NCI-H748 (cell line): Measurements from ENCODE around the gene CDC42BPA.
A peak's percentile ranks its signal among the peaks of the same experiment; 100 is the strongest.
"Not testable (repeated sequence)": the region's sequence is repeated elsewhere in the genome, so short reads cannot be mapped to it uniquely, and the experiment has no call there.

Source experiments
- DNase-seq: peaks from one replicate; lab custom pipeline; 2025; ENCODE audit not compliant: unreplicated experiment; lab: John Stamatoyannopoulos, UW

The CDC42BPA gene

DNA sequence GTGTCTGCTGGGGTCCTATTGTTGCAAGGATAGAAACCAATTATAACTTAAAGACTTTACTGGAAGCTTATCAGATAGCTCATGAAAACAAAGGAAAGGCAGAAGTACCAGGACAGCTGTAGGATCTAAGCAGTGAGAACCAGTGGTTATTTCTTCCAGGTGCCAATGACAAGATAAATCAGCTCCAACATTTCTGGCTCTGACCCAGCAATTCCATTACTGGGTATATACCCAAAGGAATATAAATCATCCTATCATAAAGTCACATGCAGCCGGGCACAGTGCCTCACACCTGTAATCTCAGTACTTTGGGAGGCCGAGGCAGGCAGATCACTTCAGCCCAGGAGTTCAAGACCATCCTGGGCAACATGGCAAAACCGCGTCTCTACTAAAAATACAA, 17.8 kb upstream of the CDC42BPA start:
- not testable (repeated sequence) for DNase-seq

DNA sequence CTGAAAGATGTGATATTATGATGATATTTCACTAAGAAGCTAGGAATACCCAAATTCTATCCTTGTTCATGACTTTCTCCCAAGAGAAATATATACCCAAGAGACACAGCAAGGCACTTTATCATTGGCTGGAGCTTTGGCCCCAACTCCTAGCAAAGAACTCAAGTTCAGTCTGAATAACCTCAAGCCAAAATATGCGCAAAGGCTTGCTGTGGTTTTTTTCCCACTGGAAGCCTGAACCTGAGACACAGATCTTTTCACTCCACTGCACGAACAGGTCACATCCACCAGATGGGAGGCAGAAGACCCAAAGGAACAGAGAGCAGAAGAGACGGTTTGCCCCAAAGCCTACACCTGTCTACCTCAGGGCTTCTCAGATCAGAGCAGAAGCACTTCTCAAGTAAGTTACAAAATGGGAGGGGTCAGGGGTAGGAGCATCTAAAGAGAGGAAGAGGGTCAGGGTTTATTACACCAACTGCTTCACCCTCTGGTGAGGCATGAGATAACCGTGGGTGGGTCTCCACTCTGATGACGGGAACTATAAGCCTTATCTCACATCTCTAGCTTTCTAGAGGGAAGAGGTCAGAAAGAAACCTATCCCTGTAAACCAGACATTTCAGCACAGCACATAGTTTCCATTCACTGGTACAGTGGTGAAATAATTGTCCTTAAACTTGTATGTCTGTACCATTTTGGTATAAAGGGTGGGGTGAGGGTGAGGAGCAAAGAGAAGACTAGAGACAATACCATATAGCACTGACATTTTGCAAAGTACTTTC, 17.1 kb upstream of the CDC42BPA start:
- DNase-seq, result no peak

DNA sequence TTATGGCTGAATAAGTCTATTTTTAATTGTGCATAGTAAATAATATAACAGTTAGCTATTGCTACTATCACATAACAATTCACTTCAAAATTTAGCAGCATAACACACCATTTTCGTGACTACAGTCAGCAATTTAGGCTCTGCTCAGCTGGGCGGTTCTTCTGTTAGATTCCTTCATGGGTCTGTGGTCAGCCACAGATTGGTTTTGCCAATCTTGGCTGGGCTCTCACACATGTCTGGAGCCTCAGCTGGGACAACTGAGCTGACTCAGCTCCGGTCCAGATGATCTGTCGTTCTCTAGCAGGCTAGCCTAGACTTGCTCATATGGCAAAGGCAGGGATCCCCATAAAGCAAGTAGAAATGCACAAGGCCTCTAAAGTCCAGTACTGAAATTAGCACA, 15.1 kb upstream of the CDC42BPA start:
- no peak for DNase-seq

DNA sequence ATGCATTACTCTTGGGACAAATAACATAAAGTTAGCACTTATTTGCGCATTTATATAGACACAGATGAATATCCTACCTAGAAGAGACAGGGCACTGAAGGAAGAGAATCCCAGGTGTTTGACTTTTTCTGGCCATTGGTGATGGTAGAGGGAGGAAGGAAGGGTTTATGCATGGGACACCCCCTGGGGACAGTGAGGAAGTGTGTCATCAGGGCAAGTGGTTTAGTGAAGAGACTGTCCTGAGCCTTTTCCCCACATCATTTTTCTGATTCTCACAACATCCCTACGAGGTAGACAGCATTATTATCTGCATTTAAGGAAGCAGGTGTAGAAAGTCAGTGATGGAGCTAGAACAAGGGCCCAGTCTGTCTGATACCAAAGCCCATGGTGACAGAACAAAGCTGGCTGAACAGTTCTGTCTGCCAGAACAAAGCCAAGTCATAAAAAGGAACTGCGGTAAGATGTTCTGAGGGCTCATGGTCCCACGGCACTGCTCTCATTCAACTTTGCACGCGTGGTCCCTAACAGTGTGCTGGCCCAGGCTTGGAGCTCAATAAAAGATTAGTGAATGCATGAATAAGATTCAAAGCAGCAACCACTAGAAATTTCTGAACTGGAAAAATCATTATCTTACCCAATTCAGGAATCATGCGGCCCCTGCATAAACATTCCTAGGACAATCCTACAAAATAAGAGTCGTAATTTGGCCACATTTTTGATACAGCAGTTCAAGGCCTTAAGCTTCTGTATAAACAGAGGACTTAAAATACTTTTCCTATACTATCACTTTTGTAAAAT, 12.2 kb upstream of the CDC42BPA start:
- no peak for DNase-seq

DNA sequence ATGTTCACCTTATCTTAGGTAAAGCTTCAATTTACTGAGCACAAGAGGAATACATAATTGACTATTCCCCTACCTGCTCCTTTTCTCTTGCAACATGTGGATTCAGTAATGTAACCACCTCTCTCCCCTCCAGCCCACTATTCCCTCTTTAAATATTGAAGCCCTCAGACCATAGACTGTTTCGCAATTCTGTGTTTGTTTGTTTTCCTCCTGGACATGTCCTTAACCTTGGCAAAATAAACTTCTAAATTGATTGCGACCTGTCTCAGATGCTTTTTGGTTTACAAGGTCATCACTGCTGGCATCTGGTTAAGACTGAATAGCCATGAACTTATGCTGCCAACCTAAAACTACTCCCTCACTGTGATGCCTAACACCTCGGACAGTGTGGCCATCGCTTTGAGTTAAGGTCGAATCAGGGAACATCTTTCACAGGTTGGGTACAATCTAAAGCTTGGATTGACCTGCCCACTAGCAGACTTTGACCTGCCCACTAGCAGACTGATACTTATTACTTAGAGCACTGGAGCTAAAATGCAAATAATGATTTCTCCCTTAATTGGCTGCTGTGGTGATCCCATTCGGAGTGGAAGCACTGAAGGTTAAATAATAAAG, 10.2 kb upstream of the CDC42BPA start:
- DNase-seq, result no peak

DNA sequence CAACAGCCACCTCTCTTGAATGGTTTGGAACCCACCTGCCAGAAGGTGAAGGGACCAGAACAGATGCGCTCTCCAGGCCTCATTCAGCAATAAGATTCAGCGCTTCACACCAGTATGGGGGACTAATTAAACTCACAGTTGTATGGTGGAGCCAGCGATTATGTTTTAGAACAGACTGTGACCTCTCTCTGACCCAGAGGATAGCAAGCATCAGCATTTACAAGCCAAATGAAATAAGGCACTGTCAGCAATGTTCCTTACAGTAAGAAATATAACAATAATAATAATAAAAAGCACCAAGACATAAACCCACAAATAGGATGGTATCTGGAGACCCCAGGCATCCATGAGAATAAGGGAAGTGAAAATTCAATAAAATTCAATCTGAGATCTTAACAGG, 6.9 kb upstream of the CDC42BPA start:
- no peak for DNase-seq

DNA sequence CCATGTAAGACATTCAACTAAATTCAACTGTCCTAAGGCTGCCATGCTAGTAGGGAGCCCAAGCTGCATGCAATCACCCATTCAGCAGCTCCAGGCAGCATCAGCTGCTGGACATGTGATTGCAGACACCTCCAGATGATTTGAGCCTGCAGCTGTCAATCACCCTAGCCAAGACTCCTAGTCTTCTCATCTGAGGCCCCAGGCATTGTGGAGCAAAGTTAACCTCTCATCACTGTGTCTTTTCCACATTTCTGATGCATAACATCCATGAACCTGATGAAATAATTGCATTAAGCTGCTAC, 5.6 kb upstream of the CDC42BPA start:
- DNase-seq, result no peak

DNA sequence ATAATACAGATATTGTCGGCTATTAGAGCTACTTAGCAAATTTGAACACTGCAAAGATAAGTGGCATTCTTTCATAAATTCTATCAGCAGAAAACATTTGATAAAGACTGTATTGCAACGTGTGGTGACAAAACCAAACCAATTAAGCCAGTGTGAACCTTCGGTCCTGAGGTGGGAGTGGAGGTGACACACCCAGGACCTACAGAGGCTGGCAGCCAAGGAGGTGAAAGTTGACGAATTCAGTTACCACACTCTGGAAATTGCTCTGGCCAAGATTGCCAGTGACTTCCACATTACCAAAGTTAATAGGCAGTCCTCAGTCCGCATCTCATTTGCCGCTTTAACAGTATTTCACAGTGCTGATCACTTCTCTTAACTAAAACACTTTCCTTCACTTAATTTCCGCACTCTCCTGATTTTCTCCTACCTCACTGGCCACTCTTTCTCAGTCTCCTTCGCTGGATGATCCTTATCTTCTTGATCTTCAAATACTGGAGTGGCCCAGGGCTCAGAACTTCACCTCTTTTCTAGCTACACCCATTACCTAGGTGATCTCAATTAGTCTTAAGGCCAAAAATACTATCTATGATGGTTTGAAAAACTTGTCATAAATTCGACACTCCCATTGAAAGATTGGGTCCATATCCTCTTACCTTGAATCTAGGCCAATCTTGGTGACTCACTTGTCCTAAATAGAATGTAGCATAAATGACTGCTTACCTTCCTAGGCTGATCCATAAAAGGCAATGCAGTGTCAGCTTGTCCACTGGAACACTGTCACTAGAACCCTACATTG, 5.1 kb upstream of the CDC42BPA start:
- DNase-seq, result no peak

DNA sequence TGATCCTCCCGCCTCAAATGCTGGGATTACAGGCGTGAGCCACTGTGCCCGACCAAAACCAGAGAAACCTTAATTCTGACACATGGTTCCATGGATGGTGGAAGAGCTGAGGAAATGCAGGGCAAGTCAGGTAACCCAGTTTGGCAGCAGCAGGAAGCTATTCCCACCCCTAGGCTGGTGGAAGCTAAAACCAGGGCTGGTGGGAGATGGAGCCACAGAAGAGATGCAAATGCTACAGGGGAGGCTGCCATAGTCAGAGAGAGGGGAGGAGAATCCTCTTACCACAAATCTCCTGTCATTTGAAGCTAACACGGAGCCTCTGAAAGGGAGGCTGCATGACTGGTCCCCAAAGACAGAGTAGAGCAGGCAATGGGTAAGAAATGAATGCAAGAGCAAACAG, 4.1 kb upstream of the CDC42BPA start:
- DNase-seq, result no peak

DNA sequence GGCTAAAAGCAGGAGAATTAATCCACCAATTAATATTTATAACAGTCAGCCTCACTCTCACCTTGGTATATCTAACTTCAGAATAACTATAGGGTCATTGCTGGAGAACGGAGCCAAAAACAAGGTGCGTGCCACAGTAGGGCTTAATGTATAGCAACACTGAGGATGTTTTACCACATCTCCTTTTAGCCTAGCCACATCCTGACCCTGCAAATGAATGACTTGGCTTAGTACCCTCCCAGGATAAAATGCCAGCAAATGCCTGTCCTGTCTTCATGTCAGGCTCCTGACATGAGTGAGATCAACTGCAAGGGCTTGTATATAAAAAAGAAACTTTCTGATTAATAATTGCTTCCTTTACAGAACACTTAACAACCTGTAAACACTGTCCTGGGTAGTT, 2.7 kb upstream of the CDC42BPA start:
- no peak for DNase-seq

DNA sequence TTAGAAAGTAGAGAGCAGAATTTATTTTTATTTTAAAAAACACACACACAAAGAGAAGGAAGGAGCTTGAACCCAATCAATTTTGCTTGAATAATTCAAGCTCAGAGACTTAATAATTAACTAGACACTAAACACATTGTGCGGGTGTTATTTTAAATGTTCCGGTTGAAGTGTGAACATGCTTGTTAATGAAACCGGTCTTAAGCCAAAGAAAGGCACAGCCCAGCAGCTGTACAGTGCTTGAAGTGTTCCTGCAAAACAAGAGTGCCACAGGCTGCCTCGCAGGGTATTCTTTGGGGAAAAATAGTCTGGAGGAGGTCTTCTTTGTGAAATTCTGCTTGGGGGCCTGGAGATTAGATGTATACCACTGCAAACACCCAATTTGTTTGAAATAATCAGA, 2.2 kb upstream of the CDC42BPA start:
- DNase-seq, result no peak

DNA sequence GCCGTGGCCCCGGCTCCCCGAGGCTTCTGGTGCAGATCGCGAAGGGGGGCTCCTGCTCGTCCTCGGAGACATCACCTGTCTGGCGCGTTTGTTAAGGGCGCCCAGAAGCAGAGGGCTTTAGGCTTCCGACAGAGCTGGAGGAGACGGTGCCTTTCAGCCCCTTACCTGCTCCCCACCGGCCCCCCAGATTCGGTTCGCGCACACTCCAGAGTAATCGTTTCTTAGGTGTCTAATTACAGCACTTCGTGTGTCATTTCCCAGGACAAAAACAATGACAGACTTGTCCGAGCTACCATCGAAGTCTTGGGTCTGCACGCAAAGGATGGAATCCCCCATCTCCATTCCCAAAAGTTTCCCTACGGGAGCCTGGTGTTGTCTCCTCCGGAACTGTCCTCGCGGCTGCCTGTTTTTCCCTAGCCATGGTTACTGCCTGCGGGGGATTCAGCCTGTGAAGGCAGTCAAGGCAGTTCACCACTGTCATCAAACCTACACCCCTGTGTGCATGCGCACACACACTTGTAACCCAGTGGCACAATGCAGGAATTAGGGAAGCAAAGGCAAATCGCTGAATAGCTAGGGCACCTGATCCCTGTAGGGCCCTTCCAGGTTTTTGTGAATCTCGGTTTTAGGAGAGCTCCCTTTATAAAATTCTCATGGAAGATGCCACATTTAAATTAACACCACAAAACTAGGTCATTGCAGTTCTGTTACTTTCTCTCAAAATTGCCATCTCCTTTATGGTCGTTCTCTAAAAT, 738 bp upstream of the CDC42BPA start:
- DNase-seq, result peak; percentile 80

DNA sequence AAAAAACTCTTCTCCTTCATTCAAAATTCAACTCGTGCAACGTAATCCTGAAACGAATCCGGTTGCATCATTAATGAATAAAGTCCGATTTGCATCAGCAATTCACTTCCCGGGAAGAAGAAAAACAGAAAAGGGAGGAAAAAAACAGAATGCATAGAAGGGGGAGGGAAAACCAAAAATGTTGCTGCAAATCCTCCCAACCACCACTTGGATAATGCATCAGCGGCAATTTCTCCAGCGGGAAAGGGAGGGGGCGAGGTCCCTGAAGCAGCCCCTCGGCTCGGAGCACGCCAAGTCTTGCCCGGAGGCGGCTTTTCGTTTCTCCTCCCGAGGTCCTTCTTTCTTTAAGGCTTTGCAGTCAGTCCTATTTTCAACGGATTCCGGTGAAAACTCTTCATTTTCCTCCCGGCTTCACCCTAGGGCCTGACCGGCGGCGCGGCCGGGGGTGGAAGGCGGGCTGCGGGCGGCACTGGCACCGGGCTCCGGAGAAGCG, 723 bp downstream of the CDC42BPA start:
- DNase-seq, result peak; percentile 55

DNA sequence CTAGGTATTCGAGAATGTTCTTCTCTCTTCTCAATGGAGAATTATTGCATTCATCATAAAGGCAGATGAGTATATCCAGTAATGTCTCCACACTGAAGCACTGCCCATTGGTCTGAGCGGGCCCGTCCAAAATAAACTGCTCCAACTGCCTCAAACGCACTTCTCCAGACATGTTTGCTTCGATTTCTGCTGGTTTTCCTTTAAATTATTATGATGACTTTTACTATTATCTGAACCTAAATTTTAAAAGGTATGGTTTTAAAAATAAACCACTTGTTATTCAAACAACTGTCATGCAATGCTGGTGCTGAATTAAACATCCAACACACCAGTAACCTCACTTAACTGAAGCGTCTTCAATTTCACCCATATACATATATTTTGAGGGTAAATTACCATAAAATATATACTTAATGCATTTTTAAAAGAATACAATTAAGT, 1.3 kb downstream of the CDC42BPA start:
- DNase-seq, result peak; percentile 10

DNA sequence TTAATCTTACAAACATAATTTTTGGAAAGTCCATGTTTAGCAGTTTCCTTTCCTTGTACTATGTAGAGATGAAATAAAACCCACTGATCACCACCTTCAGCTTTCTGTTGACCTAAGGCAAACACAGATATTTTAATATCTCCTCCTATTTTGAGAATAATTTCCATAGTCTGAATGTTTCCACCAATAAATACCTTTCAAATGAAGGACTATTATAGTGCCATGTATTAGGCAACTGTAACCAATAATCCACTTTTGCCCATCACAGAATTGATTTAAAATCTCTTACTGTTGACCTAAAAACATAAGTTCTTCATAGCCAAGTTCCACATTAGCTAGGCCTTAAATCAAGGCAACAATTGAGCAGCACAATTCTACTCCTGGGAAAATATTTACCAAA, 1.8 kb downstream of the CDC42BPA start:
- DNase-seq, result no peak

DNA sequence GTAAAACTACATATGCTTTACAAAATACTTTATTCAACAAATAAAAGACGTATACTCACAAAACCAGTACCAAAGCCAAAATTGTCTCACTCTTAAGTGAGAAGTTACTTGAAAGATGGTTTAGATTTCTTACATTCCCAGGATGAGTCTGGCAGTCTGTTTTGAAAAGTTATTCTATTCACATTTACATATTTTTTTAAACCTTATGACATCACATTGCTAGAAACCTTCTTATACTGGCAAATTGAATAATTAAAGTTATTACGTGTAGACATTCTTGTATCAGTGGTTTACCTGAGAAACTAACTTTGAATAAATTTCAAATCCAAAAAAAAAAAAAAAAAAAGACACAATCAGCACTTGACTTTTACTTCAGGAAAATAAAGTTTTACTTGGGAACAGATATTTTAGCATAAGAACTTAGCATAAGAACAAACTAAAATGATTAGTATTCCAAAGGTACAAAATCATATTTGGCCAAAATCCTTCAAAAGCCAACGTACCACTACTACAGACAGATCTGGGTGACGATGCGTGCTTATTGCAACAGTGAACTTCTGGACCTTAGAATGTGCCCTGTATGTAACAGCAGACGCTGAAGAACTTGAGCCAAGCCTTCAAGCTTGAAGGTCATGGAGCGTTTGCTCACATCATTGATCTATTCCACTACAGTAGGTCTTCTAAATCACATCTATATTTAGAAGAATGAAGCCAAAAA, 2.5 kb downstream of the CDC42BPA start:
- peak; percentile 15 for DNase-seq

DNA sequence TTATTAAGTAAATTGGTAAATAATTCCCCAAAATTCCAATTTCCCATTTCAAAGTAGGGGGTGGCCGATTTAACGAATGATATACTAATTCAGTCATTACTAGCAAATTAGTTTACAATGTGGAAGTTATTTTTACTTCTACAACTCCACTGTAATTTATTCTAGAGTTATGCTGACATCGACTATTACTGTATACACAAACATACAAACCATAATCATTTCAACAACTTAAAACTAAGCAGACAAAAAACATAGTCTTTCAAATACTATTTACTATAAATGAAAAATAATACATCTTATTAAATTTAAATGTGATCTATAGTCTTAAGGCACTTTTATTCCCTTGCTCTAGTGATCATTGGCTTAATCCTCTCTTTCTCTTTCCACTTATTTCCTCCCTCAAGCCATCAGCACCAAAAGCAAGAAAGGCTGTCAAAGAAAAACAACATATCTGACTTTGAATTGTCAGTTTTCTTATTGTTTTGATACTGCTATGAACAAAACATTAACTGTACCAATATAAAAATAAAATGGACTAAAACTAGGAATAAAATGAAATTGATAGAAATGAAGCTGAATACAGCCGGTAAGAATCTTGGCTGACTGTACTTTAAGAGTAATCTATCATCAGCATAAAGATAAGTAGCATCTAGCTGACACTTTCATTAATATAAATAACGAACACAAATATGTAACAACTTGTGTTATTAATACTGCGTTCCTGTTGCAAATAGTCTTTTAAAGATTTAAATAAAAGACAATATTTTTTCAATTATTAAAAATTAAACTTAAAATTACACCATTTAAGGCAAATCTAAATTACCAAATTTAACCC, 4.1 kb downstream of the CDC42BPA start:
- DNase-seq, result no peak

DNA sequence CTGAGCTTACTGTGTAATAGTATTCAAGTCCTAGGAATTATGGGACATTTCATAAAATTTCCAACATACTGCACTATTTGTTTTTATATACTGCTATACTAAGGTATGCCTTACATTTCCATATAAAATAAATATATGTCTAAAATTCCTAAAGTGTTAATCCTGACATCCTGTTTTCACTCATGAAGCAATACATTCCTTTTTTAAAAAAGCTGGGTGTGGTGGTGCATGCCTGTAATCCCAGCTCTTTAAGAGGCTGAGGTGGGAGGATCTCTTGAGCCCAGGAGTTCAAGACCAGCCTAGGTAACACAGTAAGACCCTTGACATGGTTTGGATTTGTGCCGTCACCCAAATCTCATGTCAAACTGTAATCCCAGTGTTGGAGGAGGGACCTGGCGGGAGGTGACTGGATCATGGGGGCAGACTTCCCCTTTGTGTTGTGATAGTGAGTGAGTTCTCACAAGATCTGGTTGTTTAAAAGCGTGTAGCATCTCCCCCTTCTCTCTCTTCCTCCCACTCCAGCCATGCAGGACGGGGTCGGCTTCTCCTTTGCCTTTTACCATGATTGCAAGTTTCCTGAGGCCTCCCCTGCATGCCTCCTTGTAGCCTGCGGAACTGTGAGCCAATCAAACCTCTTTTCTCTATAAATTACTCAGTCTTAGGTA, 5.8 kb downstream of the CDC42BPA start:
- no peak for DNase-seq
